ENCODE results near the gene MAD1L1. TPM values are rescaled to one million over a fixed set of nuclear protein-coding genes. Genes with fewer than 3 reads are reported as not detected.

The MAD1L1 gene
- total RNA-seq, 2 experiments from 2014 or later: 157 to 160 TPM

DNA sequence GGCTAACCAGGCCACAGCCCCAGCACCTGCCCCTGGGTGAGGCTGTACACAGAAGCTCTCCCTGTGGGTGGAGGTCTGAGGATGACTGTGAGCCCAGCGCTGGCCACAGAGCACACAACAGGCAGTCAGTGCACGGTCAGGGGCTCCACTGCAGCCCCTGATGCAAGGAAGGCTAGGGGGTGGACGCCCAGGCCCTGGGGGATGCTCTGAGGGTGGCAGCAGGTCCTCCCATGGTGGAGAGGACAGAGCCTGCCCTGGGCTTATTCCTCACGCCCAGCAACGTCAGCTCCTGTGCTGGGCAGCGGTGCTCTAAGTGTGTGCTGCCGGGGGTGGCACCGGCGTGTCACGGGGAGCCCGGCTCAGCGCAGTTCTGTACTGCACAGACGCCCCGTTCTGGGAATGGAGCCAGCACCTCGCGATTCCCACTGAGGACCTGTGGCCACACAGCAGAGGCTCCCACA, 223.2 kb downstream of the MAD1L1 start:
- intact Hi-C loops (cut with DNase I, micrococcal nuclease): no loop called here
- CTCF ChIA-PET: no interaction called here
- H3K27ac Mint-ChIP-seq: no peak overlapping the region

DNA sequence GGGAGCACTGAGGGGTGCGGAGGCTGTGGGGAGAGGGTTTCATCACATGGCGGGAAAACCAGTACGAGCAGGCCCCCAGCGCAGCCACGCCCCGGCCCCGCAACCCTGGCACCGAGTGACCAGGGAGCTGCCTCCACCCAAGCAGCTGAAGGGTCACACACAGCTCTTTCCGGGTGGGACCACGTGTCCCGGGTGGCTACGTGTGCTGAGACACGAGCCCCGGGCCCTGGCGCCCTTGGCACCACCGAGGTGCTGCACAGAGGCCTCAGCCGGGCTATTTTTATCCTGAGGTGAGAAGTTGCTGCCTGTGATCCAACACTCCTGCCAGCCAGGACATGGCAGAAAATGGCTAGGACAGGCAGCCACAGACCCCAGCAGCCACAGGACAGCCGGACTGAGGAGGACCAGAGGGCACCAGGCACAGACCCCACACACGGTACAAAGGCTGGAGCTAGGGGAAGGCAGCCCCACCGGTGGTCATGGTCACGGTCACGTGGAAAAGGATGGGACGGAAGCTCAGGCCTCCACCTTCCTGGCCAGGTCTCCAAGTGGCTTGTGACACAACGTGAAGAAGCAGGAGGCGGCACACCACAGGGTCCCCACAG, 223.7 kb downstream of the MAD1L1 start:
- Histone ChIP-seq H3K4me1 (ENCODE audit: insufficient read depth, low read length) (no peaks in the 10 kb centered on the region), H3K27ac (ENCODE audit: low read depth in 1 of 2, low read length in 2 of 2) (no peak overlapping the region), H3K27me3 (ENCODE audit: control insufficient read depth in 1 of 2, insufficient read depth in 2 of 2, low read length in 2 of 2) (no peaks in the 10 kb centered on the region), H3K4me3 (ENCODE audit: low read length) (no peak overlapping the region), H3K9me3 (ENCODE audit: control insufficient read depth in 1 of 2, insufficient read depth in 1 of 2, low read length in 2 of 2) (peaks cover 0 to 5% of the 10 kb centered on the region in 2 experiments), H3K36me3 (ENCODE audit: insufficient read depth, low read length) (peaks cover 6% of the 10 kb centered on the region)
- Mint-ChIP-seq H3K27ac (no peak overlapping the region), H3K27me3 (no peaks in the 10 kb centered on the region), H3K36me3 (ENCODE audit: low read depth) (peaks cover 4% of the 10 kb centered on the region), H3K4me1 (ENCODE audit: low read depth) (peaks cover 8% of the 10 kb centered on the region), H3K9me3 (no peaks in the 10 kb centered on the region), H3K4me3 (no peak overlapping the region)
- DNase-seq: peak in 1 of 14 experiments; percentile 3
- ATAC-seq (ENCODE audit: poor library complexity): no peak
- ChIA-PET POLR2A (interaction anchor here (0.6 kb wide), 1 partner anchor 388 kb away, joined by 3 read pairs; no protein-coding TSS in a partner anchor), CTCF (no interaction called here)
- intact Hi-C loops (cut with DNase I, micrococcal nuclease): no loop called here
- TF ChIP-seq, protein P1, sequence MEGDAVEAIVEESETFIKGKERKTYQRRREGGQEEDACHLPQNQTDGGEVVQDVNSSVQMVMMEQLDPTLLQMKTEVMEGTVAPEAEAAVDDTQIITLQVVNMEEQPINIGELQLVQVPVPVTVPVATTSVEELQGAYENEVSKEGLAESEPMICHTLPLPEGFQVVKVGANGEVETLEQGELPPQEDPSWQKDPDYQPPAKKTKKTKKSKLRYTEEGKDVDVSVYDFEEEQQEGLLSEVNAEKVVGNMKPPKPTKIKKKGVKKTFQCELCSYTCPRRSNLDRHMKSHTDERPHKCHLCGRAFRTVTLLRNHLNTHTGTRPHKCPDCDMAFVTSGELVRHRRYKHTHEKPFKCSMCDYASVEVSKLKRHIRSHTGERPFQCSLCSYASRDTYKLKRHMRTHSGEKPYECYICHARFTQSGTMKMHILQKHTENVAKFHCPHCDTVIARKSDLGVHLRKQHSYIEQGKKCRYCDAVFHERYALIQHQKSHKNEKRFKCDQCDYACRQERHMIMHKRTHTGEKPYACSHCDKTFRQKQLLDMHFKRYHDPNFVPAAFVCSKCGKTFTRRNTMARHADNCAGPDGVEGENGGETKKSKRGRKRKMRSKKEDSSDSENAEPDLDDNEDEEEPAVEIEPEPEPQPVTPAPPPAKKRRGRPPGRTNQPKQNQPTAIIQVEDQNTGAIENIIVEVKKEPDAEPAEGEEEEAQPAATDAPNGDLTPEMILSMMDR (IDR thresholded peaks at IDR 0.05): no peak

More for the DNA sequence above, 223.2 kb downstream of the MAD1L1 start:
- Mint-ChIP-seq H3K4me1 (ENCODE audit: low read depth) (peaks cover 8% of the 10 kb centered on the region), H3K36me3 (ENCODE audit: low read depth) (peaks cover 4% of the 10 kb centered on the region), H3K27me3 (no peaks in the 10 kb centered on the region), H3K9me3 (no peaks in the 10 kb centered on the region), H3K4me3 (no peak overlapping the region)
- Histone ChIP-seq H3K36me3 (ENCODE audit: insufficient read depth, low read length) (peaks cover 2% of the 10 kb centered on the region), H3K27me3 (ENCODE audit: control insufficient read depth in 1 of 2, insufficient read depth in 2 of 2, low read length in 2 of 2) (no peaks in the 10 kb centered on the region), H3K4me1 (ENCODE audit: insufficient read depth, low read length) (no peaks in the 10 kb centered on the region), H3K9me3 (ENCODE audit: control insufficient read depth in 1 of 2, insufficient read depth in 1 of 2, low read length in 2 of 2) (peaks cover 0 to 5% of the 10 kb centered on the region in 2 experiments), H3K27ac (ENCODE audit: low read depth in 1 of 2, low read length in 2 of 2) (no peak overlapping the region), H3K4me3 (ENCODE audit: low read length) (no peak overlapping the region)
- ATAC-seq (ENCODE audit: poor library complexity): no peak
- POLR2A ChIA-PET: interaction anchor here (0.6 kb wide), 1 partner anchor 387 kb away, joined by 3 read pairs; no protein-coding TSS in a partner anchor
- TF ChIP-seq, protein P1 (IDR thresholded peaks at IDR 0.05): no peak
- no peak for DNase-seq

DNA sequence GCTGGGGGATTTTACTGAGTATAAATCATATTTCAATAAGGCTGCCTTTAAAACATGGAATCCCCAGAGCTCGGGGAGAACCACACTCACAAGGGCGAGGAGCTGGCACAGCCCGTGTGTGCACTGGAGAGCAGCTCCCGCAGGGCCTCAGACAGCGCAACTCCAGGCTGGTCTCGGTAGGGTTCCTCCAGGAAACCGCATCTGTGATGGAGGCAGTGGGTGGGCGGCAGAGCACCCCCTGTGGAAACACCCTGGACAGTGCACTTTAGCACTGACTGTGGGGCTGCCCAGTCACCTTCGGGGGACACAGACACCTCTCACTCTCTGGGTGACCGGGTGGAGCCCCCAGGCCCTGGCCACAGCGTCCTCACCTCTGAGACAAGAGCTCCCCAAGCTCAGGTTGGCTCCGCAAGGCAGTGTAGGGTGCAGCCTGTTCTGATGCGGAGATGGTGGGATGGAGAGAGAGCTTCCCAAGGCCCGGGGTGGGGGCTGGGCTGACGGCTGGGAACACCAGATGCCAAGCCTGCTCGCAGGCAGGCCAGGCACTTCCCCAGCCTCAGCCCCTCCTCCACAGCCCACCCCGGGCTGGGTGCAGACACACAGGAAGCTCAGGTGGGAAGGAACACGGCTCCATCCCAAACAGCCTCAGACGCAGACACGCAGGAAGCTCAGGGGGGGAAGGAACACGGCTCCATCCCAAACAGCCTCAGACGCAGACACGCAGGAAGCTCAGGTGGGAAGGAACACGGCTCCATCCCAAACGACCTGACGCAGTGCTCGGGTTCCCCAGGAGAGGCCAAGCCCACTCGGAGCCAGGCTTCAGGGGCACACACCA, 224.4 kb downstream of the MAD1L1 start:
- H3K4me3 Mint-ChIP-seq: no peak overlapping the region
- peaks cover 4% of the 10 kb centered on the region for H3K36me3 Mint-ChIP-seq (ENCODE audit: low read depth)
- TF ChIP-seq, protein P1 (IDR thresholded peaks at IDR 0.05): no peak
- intact Hi-C loops (cut with DNase I, micrococcal nuclease): no loop called here
- Histone ChIP-seq H3K4me1 (ENCODE audit: insufficient read depth, low read length) (no peaks in the 10 kb centered on the region), H3K27ac (ENCODE audit: low read depth in 1 of 2, low read length in 2 of 2) (no peak overlapping the region), H3K27me3 (ENCODE audit: control insufficient read depth in 1 of 2, insufficient read depth in 2 of 2, low read length in 2 of 2) (no peaks in the 10 kb centered on the region), H3K9me3 (ENCODE audit: control insufficient read depth in 1 of 2, insufficient read depth in 1 of 2, low read length in 2 of 2) (peaks cover 0 to 5% of the 10 kb centered on the region in 2 experiments), H3K4me3 (ENCODE audit: low read length) (no peak overlapping the region), H3K36me3 (ENCODE audit: insufficient read depth, low read length) (peaks cover 6% of the 10 kb centered on the region)
- no peak overlapping the region for H3K27ac Mint-ChIP-seq
- no peaks in the 10 kb centered on the region for H3K27me3 Mint-ChIP-seq
- H3K9me3 Mint-ChIP-seq: no peaks in the 10 kb centered on the region
- POLR2A ChIA-PET: no interaction called here
- H3K4me1 Mint-ChIP-seq (ENCODE audit: low read depth): peaks cover 8% of the 10 kb centered on the region
- ATAC-seq (ENCODE audit: poor library complexity) (no peak), DNase-seq (peak in 1 of 14 experiments; percentile 1)
- CTCF ChIA-PET: no interaction called here
